GM19239 (cell line): ENCODE results near the gene MAFG.

Source experiments
- DNase-seq: peaks from one replicate; pipeline ENCODE4 v3.0.0; 2011; ENCODE audit warnings: low spot score; ENCODE audit not compliant: insufficient read length
- FAIRE-seq: peaks from 2 replicates; lab custom pipeline; 2011; peaks lifted over from hg19 to GRCh38; lab: Jason Lieb, UNC

The MAFG gene

DNA sequence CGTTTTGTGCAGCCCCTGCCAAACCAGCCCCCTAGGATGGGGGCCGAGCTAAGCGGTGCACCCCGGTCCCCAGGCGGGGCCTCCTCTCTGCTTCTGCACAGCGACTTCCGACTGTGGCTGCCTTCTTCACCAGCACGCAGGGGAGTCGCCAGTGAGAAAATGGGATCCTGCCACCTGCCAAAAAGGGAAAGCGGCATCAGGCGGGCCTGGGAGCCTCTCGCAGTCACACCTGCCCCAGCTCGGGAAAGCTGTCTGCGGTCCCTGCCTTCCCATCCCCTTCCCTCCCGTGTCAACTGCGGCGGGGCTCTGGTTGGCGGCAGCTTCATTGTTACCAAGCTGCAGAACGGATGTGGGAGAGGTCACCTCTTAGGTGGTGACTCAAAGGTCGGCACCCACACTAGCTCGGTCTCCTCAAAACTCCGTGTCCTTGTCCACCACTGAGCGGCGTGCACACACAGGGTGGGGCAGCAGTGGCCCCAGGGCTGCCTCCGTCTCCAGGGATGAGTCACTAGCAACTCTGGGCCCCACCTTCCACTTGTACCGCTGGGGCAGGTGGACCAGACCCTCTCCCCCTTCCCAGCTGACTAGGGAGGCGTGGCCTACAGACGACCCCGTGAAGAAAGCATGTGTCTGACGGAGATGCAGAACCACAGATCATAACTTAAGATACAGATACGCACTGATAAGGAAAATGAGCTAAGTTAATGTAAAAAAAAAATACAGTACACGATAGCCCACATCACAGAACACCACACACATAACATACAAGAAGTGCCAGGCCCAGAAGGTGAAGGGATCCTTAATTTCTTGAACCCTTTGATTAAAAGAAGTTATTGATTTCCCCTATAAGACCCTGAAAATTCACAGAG is 14.9 kb downstream of the MAFG start:
- DNase-seq (no peak), FAIRE-seq (no peak)

DNA sequence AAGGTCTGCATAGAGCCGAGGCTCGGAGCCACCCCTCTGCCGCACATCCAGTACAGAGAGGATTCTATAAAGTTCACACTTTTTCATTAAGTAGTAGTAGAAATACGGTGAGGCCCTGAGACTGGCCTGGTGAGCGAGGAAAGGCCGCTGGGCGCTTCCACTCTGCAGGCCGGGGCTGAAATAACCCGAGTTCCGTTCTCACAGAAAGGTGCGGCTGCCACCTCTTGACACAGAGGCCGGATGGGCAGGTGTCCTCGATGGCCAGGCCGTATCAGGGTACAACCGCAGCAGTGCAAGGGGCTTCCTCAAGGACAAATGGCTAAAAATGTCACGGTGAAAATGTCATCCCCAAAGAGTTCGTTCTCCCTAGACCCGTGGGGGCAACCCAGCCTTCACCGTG is 15.6 kb downstream of the MAFG start:
- no peak for DNase-seq
- FAIRE-seq: no peak

DNA sequence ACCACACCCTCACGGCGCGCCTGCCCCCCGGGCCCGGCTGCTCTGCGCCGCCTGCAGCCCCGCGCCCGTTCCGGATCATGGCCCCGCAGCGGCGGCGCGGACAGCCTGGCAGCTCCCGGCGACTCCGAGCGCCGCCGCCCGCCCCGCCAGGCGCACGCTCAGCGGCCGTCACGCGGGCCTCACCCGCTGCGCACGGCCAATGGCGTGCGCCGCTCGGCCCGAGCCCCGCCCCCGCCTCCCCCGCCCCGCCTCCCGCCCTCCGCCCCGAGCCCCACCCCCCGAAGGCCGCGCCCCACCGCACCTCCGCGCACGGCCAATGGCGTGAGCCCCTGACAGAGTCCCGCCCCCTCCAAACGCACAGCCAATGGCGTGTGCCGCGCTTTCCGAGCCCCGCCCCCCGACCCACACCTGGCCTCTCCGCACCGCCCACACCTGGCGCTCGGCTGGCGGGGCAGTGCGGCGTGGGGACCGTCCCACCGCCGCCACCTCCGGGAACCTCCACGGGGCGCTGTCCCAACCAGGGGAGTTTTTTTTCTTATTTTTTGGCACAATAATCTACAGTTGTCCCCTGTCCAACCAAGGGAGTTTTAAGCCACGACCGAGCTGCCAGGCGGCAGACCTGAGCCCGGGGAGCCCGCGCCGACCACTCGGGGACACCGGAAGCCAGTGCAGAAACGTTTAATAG is 16.1 kb downstream of the MAFG start, which contains the start of gene PCYT2:
Gene PCYT2, minus strand, starts transcription at position 123 of the 685 bp plus-strand sequence. Its CDS starts 44 bp downstream, at position 79.
- DNase-seq: peak; percentile 99
- FAIRE-seq: peak; percentile 86

DNA sequence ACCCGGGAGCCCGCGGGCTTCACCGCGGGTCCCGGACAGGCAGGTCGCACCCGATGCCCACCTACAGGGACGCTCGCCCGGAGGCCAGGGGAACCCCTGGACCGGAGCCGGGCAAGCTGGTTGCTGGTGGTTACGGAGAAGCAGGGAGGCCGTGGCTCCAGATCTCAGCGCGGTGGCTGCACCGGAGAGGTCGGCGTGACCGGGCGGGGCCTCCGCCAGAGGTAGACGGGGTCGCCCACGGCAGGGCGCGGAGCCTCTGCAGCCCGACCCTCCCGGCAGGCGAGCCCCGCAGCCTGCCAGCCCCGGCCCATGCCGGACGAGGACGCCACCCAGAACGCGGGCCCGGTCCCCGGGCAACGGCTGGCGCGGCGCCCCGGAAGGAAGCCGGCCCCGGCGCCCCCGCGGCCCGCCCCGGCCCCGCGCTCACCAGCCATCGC is 16.7 kb downstream of the MAFG start:
- no peak for FAIRE-seq
- no peak for DNase-seq

DNA sequence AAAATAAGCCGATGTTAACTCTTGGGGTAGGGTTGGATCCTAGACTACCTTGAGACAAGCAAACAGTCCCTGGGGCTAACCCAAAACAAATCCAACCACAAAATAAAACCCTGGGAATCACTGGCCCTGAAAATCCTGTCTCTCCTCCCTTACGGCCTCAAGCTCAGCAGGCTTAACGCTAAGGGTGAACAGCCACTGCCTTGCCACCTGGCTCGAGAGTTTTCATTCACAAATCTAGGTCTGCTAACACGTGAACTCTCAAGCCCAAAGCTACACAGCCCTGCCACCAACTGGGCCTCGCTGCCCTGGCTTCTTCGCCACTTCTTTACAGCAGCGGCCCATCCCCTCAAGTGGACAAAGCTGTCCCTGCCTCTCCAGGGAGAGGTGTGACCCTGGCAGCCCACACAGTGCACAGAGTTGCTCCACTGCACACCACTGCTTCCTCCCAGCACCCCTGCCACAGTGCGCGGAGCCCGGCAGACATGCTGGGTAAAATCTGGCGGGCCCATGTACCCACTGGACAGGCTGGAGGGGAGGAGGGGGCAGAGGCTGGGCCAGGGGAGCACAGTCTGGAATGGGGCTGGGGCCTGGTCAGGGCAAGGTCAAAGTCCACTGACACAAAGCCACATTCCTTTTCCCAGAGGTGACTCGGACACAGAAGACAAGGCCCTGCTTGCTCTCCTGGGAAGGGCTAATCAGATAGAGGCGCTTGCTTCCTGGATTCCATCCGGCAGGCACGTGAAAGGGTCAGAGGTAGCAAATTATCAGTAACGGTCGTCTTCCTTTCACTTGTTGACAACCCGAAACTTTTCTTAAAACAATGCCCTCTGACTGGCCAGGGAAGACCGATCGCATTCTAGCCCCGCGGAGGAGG is 17.3 kb downstream of the MAFG start:
- no peak for FAIRE-seq
- DNase-seq: no peak

DNA sequence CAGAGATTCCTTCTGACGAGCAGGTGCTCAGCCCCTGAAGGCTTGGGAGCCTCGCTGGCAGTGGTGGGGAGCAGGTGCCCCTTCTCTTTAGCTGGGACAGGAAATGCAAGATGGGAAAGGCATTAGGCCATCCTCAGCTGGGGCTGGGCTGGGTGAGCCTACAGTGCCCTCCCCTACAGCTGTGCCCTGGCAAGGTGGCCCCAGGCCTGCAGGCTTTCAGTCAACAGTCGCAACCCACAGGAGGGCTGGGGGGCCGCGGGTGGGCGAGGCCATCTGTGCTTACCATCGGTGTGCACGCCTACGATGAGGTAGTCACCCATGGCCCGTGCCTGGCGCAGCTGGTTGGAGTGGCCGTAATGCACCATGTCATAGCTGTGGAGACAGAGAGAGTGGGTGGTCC is 18.3 kb downstream of the MAFG start:
- DNase-seq: no peak
- FAIRE-seq: no peak

DNA sequence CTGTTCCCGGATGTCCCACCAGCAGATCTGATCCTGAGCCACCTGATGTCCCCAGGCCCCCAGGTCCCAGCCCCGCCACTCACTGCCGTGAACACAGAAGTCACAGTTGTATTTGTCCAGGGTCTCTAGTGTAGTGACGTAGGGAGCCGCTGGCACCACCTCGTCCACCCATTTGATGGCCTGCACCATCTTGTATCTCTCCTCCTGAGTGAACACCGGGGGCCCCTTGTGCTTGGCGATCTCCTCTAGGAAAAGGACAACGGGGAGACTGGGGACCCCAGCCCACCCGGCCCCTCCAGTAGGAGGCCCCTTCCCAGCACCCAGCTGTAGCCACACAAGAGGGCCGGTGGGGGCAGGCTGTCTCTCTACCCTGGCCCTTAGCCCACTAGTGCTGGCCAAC is 18.7 kb downstream of the MAFG start:
- FAIRE-seq (no peak), DNase-seq (no peak)

DNA sequence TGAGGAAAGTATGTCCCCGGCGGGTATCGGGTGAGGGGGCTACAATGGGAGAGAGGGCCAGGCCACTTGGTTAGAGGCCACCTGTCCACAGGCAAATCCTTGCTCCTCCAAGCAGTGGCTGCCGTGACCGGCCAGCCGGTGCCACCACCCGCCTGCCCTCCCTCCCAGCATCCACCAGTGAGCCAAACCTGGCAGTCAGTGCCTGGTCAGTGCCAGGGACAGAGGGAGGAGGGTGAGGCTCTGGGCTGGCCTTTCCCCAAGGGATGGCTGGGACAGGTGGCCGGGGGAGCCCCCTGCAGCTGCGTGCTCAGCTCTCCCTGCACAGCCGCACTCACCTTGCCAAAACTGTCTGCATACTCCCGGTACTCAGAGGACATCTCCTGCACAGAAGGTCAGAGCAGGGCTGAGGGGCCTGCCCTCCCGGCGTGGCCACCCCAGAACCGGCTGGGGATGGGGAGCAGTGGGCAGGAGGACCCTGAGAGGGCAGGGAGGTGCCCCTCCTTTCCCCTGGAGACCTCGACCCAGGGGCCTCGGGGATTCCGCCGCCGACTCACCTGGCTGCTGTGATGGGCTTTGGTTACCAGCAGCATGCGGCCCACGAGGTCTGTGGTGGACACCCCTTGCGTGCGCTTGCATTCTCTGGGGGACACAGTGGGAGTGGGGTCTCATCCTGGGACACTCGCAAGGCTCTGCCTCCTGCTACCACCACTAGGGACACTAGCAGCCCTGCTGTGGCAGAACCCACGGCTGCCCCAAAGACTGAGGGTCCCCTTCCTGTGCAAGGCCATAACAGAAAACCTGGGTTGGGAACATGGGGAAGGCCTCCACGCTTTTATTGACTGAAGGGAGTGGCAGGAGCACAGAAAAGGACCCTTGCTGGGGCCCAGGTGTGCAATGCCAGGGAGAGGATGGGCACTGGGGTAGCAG is 20.1 kb downstream of the MAFG start:
- FAIRE-seq: no peak
- DNase-seq: no peak

DNA sequence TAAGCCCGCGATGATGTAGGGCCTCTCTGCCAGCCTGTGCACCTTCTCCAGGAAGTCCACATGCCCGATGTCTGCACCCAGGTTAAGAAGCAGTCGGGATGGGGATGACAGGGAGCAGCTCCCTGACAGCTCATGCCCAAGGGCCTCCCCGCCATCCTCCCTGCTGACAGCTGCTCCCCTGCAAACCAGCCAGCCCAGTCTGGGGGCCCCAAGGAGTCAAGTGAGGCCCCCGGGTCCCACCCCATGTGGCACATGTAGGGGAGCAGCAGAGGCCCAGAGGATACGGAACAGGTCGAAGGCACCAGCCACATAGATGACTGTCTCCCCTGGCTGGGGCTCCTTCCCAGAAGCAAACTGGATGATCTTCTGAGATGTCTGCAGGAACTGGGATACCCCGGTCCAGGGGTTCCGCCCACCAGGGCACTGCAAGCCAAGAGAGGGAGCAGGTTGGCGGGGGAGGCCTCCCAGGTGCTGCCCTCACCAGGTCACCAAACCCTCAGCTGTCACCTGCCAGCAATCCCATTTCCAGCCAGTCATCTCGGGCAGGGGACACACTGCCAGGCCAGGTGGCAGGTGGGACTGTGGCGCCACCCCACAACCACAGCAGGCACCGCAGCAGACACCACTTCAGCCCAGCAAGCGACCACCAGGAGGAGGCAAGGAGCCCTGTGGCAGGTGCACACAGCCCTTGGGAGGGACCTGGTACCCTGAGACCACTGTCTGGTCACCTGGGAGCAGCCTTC is 20.9 kb downstream of the MAFG start:
- DNase-seq: no peak
- no peak for FAIRE-seq

DNA sequence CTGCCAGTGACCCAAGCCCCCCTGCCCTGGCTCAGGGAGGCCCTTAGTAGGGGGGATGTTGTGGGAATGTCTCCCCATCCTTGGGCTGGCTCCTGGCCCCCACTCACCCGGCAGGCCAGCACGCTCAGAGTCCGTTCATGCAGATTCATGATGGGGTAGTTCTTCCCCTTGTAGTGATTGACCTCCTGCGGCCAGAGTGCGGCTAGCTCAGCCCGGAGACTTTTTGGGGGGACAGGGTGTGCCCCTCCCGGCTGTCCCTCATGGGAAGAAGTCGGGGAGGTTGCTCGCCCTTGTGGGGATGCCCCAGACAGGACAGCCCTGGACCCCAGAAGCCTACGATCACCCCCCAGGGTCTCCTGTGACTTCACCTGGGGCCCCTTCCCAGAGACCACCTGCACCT is 21.5 kb downstream of the MAFG start:
- DNase-seq (no peak), FAIRE-seq (no peak)

DNA sequence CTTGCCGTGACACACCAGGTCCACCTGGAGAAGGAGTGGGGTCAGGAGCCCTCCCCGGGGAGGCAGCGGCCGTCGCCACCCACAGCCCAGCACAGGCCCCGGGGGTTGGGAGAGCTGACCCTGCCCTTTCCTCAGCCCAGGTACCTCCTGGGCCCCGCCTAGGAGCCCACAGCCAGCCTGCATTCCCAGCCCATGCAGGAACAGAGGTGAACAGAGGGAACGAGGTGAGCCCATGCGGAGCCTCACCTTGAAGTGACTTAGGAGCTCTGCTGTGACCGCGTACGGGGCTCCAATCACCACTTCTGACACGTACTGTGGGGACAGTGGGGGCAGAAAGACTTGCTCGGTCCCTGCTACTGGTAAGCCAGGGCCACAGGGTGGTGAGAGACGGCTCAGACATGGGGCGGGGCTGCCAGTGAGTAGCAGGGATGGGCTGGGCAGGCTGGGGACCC is 22.1 kb downstream of the MAFG start:
- DNase-seq: no peak
- FAIRE-seq: no peak

DNA sequence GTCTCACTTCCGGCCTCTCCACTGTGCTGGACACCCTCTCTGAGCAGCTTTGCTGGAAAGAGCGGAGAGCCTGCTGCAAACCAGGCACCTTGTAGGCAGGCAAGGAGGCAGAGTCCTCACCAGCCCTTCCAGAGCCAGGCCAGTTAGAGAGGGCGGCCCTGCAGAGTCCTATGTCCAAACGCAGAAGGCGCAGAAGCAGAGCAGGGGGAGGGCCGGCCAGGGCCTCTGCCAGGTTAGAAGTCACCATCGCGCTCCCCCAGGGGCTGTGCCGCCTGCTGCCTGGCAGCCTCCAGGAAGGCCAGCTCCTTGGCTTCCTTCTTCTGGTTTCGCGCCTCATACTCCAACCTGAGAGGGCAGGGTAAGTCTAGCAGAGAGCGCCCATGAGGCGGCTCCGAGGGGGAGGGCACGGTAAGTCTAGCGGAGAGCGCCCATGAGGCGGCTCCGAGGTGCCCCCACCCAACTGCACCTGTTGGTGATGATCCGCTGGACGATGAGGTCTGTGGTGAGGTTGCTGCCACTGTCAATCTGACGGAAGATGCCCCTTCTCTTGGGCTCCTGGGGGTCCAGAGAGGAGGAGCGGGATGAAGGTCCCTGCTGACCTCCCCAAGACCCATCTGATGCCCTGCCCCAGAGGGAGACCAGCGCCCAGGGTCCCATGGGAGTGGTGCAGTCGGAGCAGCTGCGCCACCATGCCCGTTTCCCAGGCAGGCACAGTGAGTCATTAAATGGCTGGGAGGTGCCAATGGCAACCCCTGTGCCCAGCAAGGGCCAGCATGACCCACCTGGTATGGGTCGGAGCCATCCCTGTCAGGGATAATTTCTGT is 22.7 kb downstream of the MAFG start:
- no peak for FAIRE-seq
- DNase-seq: no peak

DNA sequence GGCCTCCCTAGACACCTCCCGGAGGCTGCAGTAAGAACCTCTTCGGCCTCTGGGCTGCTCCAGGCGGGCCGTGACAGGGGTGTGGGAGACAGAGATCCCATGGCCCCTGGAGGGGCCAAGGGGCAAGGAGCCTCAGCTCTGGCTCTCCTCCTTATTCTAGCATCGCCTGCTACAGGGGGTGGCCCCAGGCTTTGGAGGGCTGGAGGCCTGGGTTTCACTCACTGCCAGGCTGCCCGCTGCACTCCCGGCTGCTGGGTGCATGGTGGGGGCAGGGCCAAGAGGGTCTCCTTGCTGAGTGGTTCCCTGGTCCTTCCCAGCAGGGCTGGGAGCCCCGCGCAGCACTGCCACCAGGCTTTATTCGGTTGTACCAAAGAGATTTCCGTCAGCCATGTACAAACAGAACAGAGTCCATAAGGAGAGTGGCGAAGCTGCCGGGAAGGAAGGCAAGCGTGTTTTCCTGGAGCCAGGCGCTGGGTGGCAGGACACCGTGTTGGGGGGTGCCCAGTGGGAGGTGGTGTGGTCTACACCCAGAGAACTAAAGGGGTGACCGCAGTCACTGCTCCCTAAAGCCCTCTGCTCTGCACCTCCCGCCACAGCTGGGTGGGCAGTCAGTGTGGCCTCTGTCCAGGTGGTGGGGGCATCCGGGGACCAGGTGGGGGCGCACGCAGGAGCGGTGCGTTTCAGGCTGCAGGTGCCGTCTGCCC is 23.5 kb downstream of the MAFG start:
- no peak for FAIRE-seq
- no peak for DNase-seq

DNA sequence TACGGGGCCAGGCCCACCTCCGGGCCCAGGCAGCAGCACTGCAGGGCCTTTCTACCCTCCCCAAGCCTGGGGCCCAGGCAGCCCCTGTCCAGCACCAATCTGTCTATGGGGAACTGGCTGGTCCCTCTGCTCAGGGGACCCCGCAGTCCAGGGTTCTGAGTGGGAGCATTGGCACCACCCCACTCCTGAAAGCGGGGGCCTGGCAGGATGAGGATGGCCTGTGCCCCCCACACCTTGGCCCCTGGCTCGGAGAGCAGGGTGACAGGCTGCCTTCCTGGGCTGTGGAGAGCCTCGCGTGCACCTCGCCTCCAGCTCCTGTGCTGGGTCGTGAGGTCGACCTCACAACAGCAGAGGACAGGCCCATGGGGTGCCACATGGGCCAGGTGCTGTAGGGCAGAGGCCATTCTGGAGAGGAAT is 24.1 kb downstream of the MAFG start:
- no peak for FAIRE-seq
- DNase-seq: no peak

DNA sequence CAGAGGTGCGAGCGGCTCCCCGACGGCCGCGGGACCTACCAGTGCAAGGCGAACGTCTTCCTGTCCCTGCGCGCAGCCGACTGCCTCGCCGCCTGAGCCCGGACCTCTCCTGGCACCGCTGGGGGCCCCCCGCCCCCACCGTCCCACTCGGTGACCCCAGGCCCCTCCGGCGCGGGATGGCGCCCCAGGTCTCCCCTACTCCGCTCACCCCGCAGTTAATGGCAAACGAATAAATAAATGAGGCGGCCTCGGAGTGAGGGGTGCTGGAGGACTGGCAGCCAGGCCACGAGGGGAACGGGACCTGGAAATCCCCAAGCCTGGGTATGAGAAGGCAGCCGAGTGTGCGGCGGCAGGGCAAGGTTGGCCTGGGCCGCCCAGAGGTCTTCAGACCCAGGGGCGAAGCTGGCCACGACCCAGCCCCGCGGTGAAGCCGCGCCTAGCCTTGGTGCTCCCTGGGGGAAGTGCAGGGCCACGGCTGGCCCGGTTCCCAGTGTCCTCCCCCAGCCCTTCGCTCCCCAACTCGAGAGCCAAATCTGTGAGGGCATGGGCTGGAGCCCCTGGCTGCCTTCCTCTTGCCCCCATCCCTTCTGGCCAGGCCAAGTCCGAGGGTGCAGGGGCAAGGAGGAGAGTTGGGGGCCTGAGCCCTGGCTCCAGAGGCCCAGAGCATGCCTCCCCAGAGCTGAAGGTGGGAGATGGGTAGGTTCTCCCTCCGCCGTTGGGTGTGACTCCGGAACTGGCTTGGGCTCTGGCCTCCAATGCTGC is 24.7 kb downstream of the MAFG start:
- no peak for DNase-seq
- no peak for FAIRE-seq

DNA sequence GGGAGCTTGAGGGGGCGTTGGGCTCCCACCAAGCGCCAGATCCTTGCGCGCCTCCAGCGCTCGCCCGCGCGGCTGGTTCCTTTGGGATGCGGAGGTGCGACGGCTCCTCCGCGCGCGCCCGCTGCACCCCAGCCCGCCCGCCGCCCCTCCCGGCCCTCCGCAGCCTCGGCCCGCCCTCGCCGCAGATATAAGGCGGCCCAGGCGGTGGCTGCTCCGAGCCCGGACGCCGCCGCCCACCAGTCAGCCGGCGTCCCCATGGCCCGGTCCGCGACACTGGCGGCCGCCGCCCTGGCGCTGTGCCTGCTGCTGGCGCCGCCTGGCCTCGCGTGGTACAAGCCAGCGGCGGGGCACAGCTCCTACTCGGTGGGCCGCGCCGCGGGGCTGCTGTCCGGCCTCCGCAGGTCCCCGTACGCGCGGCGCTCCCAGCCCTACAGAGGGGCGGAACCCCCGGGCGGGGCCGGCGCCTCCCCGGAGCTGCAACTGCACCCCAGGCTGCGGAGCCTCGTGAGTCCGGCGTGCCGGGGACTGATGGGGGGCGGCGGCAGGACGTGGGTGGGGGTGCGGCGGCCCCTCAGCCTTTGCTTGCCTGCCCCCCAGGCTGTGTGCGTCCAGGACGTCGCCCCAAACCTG is 25.4 kb downstream of the MAFG start, which contains the start of gene NPB:
Gene NPB, plus strand, starts transcription at position 216 of the 630 bp plus-strand sequence. Its CDS starts 40 bp downstream, at position 256.
- FAIRE-seq (no peak), DNase-seq (no peak)
